Lower lobe of right lung (tissue), 2 donors: ENCODE data around the gene VPS35. TPM values are rescaled to one million over a fixed set of nuclear protein-coding genes. Genes with fewer than 3 reads are reported as not detected.

Source experiments
- ATAC-seq, 2 donors: fragments of 200-7000 bp; cut with Tn5 transposase; one replicate each; pipeline ENCODE4 v1.9.1; 2020 to 2022; ENCODE audit warnings: mild to moderate bottlenecking in 2 of 2, moderate library complexity in 2 of 2
- DNase-seq: peaks from one replicate; pipeline ENCODE4 v3.0.0-alpha.2; 2020
- H3K27ac ChIP-seq: fragments of 200-600 bp; one replicate; pipeline ENCODE4 v1.8.0; 2022
- H3K27me3 ChIP-seq: fragments of 200-600 bp; one replicate; pipeline ENCODE4 v1.8.0; 2022; ENCODE audit warnings: low read depth
- H3K36me3 ChIP-seq: fragments of 200-600 bp; one replicate; pipeline ENCODE4 v1.8.0; 2022; ENCODE audit warnings: mild to moderate bottlenecking
- H3K4me1 ChIP-seq: fragments of 200-600 bp; one replicate; pipeline ENCODE4 v1.8.0; 2022
- H3K4me3 ChIP-seq: fragments of 200-600 bp; one replicate; pipeline ENCODE4 v1.8.0; 2022; ENCODE audit warnings: mild to moderate bottlenecking
- H3K9me3 ChIP-seq: fragments of 200-600 bp; one replicate; pipeline ENCODE4 v1.8.0; 2022
- CTCF ChIP-seq: fragments of 200-600 bp; IDR thresholded peaks from one replicate; pipeline ENCODE4 v1.8.0; 2022; ENCODE audit warnings: antibody characterized with exemption, mild to moderate bottlenecking
- intact Hi-C: fragments of 100-400 bp; cut with DNase I; formaldehyde crosslinking; loops from one replicate; pipeline ENCODE4 v1.11.0; 2022
- total RNA-seq: library from RNA; stranded (reverse); fragmentation: NEBNext Ultra II Directional; extraction: Animal tissue kit (Norgen Biotek cat#: 25700); gene quantifications from one replicate; pipeline ENCODE4 v1.2.1, GENCODE V29; 2021
- donor health status: DM: no; HTN: yes; CAD: no; lungs with severe emphysema.

Gene VPS35
- total RNA-seq, 1 donor from 2014 or later = 98.9 TPM

GRCh38 chr16:46717692-46718091 is 28.7 kb upstream of the VPS35 start:
- DNase-seq (no peak), ATAC-seq (no peak)
- H3K4me3 ChIP-seq = no peak overlapping the region
- H3K9me3 ChIP-seq = no peaks in the 10 kb centered on the region
- H3K27me3 ChIP-seq = no peaks in the 10 kb centered on the region
- H3K27ac ChIP-seq = no peak overlapping the region
- H3K4me1 ChIP-seq = no peaks in the 10 kb centered on the region
- no peak for TF ChIP-seq CTCF
- H3K36me3 ChIP-seq = no peaks in the 10 kb centered on the region
- intact Hi-C loops = no loop called here

GRCh38 chr16:46715769-46716305 is 26.9 kb upstream of the VPS35 start:
- Histone ChIP-seq H3K9me3 (no peaks in the 10 kb centered on the region), H3K36me3 (no peaks in the 10 kb centered on the region), H3K27me3 (no peaks in the 10 kb centered on the region), H3K4me3 (no peak overlapping the region), H3K27ac (no peak overlapping the region), H3K4me1 (no peaks in the 10 kb centered on the region)
- DNase-seq (no peak), ATAC-seq (no peak)
- no peak for TF ChIP-seq CTCF
- intact Hi-C loops = no loop called here

GRCh38 chr16:46714797-46715591 is 26.0 kb upstream of the VPS35 start:
- ATAC-seq = no peak

GRCh38 chr16:46713634-46714033 is 24.7 kb upstream of the VPS35 start:
- no peaks in the 10 kb centered on the region for H3K4me1 ChIP-seq
- TF ChIP-seq CTCF = no peak
- H3K4me3 ChIP-seq = no peak overlapping the region
- no peaks in the 10 kb centered on the region for H3K36me3 ChIP-seq
- H3K9me3 ChIP-seq = no peaks in the 10 kb centered on the region
- H3K27me3 ChIP-seq = no peaks in the 10 kb centered on the region
- intact Hi-C loops = no loop called here
- no peak overlapping the region for H3K27ac ChIP-seq
- ATAC-seq (no peak), DNase-seq (no peak)

More at GRCh38 chr16:46714797-46715591, 26.0 kb upstream of the VPS35 start:
- intact Hi-C loops = no loop called here
- Histone ChIP-seq H3K27me3 (no peaks in the 10 kb centered on the region), H3K27ac (no peak overlapping the region), H3K4me3 (no peak overlapping the region), H3K9me3 (no peaks in the 10 kb centered on the region), H3K4me1 (no peaks in the 10 kb centered on the region), H3K36me3 (no peaks in the 10 kb centered on the region)
- no peak for TF ChIP-seq CTCF
- no peak for DNase-seq

GRCh38 chr16:46712911-46713310 is 23.9 kb upstream of the VPS35 start:
- H3K27ac ChIP-seq = no peak overlapping the region
- H3K4me1 ChIP-seq = no peaks in the 10 kb centered on the region
- no peak overlapping the region for H3K4me3 ChIP-seq
- DNase-seq (no peak), ATAC-seq (no peak)
- no peaks in the 10 kb centered on the region for H3K36me3 ChIP-seq
- no peak for TF ChIP-seq CTCF
- intact Hi-C loops = no loop called here
- no peaks in the 10 kb centered on the region for H3K9me3 ChIP-seq
- no peaks in the 10 kb centered on the region for H3K27me3 ChIP-seq
